Cerebellar cortex (tissue), 1 donor: ENCODE results near the gene ERMN.
"Not testable (repeated sequence)": the region's sequence is repeated elsewhere in the genome, so short reads cannot be mapped to it uniquely, and the experiment has no call there.

Experiments used
- DNase-seq: peaks from one replicate; pipeline ENCODE4 v3.0.0-alpha.2; 2015; ENCODE audit warnings: low spot score

Gene ERMN

DNA sequence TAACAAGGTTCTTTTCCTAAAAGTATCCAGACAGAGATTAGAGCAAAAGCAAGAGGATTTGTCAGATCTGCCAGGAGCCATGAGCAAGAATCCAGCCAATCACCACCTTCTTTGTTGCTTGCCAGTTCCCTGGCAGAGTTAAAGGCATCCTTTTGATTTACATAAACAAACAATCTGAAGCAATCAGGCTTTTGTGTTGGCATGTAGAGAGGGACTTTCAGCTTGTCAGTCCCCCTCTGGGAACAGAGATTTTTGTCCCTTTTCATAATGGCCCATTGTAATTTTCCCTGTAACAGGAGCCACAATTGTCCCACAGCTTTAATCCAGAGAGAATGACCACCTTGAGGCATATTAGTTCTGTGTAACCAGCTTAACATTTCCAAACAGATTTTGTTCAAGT lies at the start of gene ERMN:
Gene ERMN, minus strand, starts transcription at position 39 of the 400 bp plus-strand sequence. CDS start 182 bp downstream, outside the sequence.
- no peak for DNase-seq

- DNase-seq, result no peak
These were observed 49.8 kb upstream of the ERMN start for GRCh38 chr2:157375384-157375783.

DNA sequence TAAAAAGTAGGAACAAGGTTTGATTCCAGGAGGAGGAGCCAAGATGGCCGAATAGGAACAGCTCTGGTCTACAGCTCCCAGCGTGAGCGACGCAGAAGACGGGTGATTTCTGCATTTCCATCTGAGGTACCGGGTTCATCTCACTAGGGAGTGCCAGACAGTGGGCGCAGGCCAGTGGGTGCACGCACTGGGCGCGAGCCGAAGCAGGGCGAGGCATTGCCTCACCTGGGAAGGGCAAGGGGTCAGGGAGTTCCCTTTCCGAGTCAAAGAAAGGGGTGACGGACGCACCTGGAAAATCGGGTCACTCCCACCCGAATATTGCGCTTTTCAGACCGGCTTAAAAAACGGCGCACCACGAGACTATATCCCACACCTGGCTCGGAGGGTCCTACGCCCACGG lies 42.9 kb upstream of the ERMN start:
- not testable (repeated sequence) for DNase-seq

DNA sequence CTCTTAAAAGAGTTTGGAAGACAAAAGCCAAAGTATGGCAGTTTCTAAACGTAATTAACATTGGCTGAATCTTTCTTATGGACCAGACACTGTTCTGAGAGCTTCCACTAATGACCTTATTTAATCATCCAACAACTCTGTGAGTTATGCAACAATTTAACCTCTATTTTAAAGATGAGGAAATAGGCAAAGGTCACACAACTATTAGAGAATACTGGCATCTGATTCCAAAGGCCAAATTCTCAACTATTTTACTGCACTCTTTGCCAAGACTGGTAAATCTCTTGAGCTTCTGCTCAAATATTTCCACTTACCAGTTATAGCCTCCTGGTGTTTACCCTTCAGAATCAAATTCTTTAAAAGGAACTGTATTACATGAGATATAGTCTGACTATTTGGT lies 42.1 kb upstream of the ERMN start:
- DNase-seq, result no peak

- no peak for DNase-seq
These were observed 38.8 kb upstream of the ERMN start for GRCh38 chr2:157364257-157364974.

GRCh38 chr2:157363612-157364101 lies 38.0 kb upstream of the ERMN start:
- no peak for DNase-seq

GRCh38 chr2:157362627-157363026 lies 37.0 kb upstream of the ERMN start:
- DNase-seq, result no peak

DNA sequence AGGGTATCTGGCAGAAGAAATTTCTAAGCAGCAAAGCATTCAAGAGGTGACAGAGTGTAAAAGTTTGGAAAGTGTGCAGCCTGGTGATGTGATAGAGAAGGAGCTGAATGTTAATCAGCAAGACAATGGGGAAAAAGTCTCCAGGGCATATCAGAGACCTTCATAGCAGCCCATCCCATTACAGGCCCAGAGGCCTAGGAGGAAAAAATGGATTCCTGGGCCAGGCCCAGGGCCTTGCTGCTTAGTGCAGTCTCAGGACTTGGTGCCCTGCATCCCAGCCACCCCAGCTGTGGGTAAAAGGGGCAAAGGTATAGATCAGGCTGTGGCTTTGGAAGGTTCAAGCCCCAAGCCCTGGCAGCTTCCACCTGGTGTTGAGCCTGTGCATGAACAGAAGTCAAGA lies 35.9 kb upstream of the ERMN start:
- no peak for DNase-seq

DNA sequence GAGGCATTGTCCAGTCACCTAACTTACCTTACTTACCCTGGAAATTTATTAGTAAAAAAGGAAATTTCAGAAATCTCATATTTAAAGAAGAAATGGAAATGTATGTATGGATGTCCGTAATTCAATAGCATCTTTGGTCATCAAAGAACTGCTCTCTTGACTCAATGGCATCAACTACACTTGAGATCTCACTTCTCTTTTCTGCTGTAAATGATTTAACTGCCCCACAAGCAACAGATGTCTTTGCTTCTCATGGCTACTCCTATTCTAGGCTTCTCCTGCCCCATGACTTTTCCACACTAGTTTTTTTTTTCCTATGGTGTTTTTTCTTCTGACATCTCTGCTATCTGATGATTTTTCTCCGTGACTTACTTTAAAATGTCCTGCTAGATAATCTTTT lies 34.0 kb upstream of the ERMN start:
- no peak for DNase-seq

GRCh38 chr2:157355618-157356017 lies 30.0 kb upstream of the ERMN start:
- DNase-seq, result no peak

GRCh38 chr2:157349949-157350515 lies 24.4 kb upstream of the ERMN start:
- no peak for DNase-seq

GRCh38 chr2:157348291-157348921 lies 22.8 kb upstream of the ERMN start:
- DNase-seq, result no peak

- no peak for DNase-seq
These were observed 20.2 kb upstream of the ERMN start for GRCh38 chr2:157345647-157346389.

- DNase-seq, result not testable (repeated sequence)
These were observed 15.8 kb upstream of the ERMN start for GRCh38 chr2:157341381-157341780.

DNA sequence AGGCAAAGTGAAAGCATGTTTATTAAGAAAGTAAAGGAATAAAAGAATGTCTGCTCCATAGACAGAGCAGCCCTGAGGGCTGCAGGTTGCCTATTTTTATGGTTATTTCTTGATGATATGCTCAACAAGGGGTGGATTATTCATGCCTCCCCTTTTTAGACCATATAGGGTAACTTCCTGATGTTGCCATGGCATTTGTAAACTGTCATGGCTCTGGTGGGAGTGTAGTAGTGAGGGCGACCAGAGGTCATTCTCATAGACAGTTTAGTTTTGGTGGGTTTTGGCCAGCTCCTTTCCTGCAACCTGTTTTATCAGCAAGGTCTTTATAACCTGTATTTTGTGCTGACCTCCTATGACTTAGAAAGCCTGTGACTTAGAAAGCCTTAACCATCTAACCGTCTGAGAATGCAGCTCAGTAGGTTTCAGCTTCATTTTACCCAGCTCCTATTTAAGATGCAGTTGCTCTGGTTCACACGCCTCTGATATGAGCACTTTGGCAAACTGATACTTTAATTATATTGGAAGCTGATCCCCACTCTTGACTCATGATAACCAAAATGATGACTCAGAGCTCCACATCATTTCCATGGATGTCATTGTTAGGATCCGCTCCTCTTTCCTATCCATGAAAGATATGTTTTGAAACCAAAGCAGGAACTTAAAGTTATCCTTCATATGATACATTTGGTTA lies 14.5 kb upstream of the ERMN start:
- no peak for DNase-seq

- DNase-seq, result no peak
These were observed 12.4 kb upstream of the ERMN start for GRCh38 chr2:157337978-157338377.

DNA sequence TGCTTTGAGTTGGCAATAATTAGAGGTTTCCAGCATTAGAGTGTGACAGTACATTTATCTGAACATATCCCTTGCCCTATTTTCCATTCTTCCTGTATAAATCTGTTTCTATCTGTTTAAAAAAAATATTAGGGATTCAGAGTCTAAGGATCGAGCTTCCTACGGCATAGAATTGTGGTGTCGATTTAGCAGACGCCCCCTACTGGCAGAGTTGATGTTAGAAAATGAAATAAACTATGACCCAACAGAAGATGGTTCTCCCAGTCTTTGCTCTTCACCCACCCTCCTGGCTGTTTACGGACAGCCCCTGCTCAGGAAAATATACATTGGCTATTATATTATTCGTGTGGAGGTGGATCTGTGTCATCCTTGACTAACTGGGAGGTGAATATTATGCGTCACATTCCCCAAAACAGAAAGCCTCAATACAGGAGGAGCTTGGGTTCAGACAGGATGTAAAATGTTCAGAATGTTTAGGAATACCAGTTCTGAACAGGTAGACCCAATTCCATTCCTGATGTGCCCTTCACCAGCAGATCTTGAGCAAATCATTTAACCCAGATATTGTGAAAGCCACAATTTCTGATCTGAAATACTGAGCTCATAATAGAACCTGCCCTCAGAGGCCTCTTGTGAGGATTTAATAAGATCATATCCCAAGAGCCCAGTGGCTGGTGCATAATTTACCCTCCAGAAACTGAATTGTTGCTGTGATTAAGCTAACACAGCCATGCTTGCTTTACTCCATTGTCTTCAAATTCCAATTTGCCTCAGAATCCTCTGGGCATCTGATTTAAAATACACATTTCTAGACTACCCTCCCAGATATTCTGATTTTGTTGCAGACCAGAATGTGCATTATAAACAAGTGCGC lies 10.8 kb upstream of the ERMN start:
- peak; percentile 41 for DNase-seq

- no peak for DNase-seq
These were observed 9.2 kb upstream of the ERMN start for GRCh38 chr2:157334797-157335196.

GRCh38 chr2:157334335-157334734 lies 8.7 kb upstream of the ERMN start:
- no peak for DNase-seq

DNA sequence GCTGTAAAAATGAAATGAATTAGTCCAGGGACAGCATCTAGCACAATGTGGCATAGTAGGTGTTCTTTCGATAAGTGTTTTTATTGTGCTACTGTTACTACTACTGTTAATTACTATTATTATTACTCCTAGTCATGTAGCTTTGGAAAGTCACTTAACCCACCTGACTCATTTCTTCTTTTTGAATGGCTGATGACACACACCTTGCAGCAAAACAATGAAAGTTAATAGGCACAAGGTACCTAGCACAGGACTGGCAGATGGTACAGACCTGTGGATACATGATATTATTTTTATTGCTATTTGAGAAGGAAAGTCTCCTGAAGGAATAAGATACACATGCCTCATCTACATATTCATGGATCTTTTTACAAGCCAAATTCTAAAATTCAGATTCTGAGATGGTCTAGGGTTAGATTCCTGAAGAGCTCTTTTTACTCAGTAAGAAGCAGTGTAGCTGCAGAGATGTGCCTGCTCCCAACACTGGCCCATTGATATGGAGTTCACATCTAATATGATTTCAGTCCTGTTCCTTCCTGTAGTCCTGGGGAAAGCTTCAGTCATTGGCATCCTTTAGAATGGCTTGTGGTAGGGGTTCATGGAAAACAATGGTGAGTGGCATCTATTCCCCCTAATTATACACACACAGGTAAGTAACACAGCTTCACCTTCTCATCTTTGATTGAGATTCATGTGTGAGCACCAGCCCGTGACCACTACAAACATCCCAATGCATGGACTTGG lies 7.9 kb upstream of the ERMN start:
- DNase-seq, result no peak
